Measurements from ENCODE around the gene ZC3H4. TPM values are rescaled to one million over a fixed set of nuclear protein-coding genes. Genes with fewer than 3 reads are reported as not detected.
A peak's percentile ranks its signal among the peaks of the same experiment; 100 is the strongest.
"Not testable (repeated sequence)": the region's sequence is repeated elsewhere in the genome, so short reads cannot be mapped to it uniquely, and the experiment has no call there.

ZC3H4 gene
- total and polyA plus RNA-seq, 2 experiments from 2014 or later: 26.7 to 36.9 TPM

DNA sequence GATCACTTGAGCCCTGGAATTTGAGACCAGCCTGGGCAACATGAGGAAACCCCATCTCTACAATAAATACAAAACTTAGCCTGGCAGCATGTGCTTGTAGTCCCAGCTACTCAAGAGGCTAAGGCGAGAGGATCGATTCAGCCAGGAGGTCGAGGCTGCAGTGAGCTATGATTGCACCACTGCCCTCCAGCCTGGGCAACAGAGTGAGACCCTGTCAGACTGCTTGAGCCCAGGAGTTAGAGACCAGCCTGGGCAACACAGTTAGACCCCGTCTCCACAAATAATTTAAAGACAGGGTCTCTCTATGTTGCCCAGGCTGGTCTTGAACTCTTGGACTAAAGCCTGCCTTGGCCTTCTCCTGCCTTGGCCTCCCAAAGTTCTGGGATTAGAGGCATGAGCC lies 12.5 kb downstream of the ZC3H4 start:
- H3K27me3 Mint-ChIP-seq (ENCODE audit: insufficient read depth, low read depth, poor library complexity); H3K4me3 Mint-ChIP-seq; ATAC-seq; H3K9me3 Mint-ChIP-seq; H3K4me2 ChIP-seq; H3K36me3 ChIP-seq (ENCODE audit: insufficient read depth); H3K27me3 ChIP-seq (ENCODE audit: insufficient read depth); H3K27ac ChIP-seq (ENCODE audit: low read depth); H3K9me2 ChIP-seq (ENCODE audit: insufficient read depth); H2AFZ ChIP-seq; H3K27ac Mint-ChIP-seq; DNase-seq (ENCODE audit: low spot score); H3K4me3 ChIP-seq: not testable (repeated sequence)
- peaks cover 100% of the 10 kb centered on the region for H3K79me2 ChIP-seq (replicated peaks; ENCODE audit: insufficient read depth)
- peaks cover 24% of the 10 kb centered on the region; the same call in 1 of the 2 replicates for H3F3A ChIP-seq (replicated peaks; ENCODE audit: low read depth)
- H3K4me1 Mint-ChIP-seq: peaks cover 49% of the 10 kb centered on the region
- H4K20me1 ChIP-seq (replicated peaks; ENCODE audit: insufficient read depth): peaks cover 14% of the 10 kb centered on the region
- H3K4me1 ChIP-seq (ENCODE audit: insufficient read depth): peaks cover 27% of the 10 kb centered on the region
- H3K36me3 Mint-ChIP-seq (ENCODE audit: low read depth): peaks cover 31% of the 10 kb centered on the region

DNA sequence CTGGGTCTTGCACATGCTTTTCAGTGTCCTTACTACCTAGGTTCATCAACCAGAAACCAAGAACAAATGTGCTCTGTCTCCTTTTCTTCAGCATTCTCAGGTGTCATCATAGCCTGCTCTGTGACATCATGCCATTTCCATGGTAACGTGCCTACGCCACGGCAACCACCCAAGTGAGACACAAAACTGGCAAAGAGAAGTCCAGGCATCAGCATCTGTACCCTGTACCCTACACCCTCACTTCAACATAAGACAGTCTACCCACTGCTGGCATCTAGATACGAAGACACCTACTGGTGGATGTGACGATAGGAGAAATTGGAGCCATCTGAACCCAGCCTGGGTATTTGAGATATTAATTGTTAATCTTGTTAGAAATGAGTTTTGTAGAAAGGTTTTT lies 13.3 kb downstream of the ZC3H4 start:
- H3K27ac Mint-ChIP-seq: peak overlapping the region; percentile 87; the same call in 1 of the 2 replicates
- peaks cover 24% of the 10 kb centered on the region; the same call in 1 of the 2 replicates for H3F3A ChIP-seq (replicated peaks; ENCODE audit: low read depth)
- H2AFZ ChIP-seq: no peak overlapping the region
- no peak overlapping the region for H3K27ac ChIP-seq (ENCODE audit: low read depth)
- DNase-seq (ENCODE audit: low spot score): no peak
- H3K36me3 ChIP-seq (ENCODE audit: insufficient read depth): no peaks in the 10 kb centered on the region
- H4K20me1 ChIP-seq (replicated peaks; ENCODE audit: insufficient read depth): peaks cover 18% of the 10 kb centered on the region
- H3K4me1 ChIP-seq (ENCODE audit: insufficient read depth): peaks cover 35% of the 10 kb centered on the region
- H3K4me2 ChIP-seq: no peak overlapping the region
- H3K27me3 Mint-ChIP-seq (ENCODE audit: insufficient read depth, low read depth, poor library complexity): peaks cover 3% of the 10 kb centered on the region
- H3K4me3 ChIP-seq: no peak overlapping the region
- peaks cover 100% of the 10 kb centered on the region for H3K79me2 ChIP-seq (replicated peaks; ENCODE audit: insufficient read depth)
- no peaks in the 10 kb centered on the region for H3K27me3 ChIP-seq (ENCODE audit: insufficient read depth)
- no peak for ATAC-seq
- H3K9me2 ChIP-seq (ENCODE audit: insufficient read depth): no peaks in the 10 kb centered on the region
- H3K4me3 Mint-ChIP-seq: no peak overlapping the region
- H3K4me1 Mint-ChIP-seq: peaks cover 50% of the 10 kb centered on the region
- no peaks in the 10 kb centered on the region for H3K9me3 Mint-ChIP-seq
- H3K36me3 Mint-ChIP-seq (ENCODE audit: low read depth): peaks cover 25% of the 10 kb centered on the region
- TF ChIP-seq STAT1 (IDR thresholded peaks at IDR 0.05; ENCODE audit: unreplicated experiment) (no peak), JUNB (IDR thresholded peaks at IDR 0.05; ENCODE audit: unreplicated experiment) (no peak), EZH2phosphoT487 (IDR thresholded peaks at IDR 0.05; ENCODE audit: unreplicated experiment) (no peak), ZNF331 (CRISPR knock-in tag; IDR thresholded peaks at IDR 0.05; ENCODE audit: low read depth) (no peak), CREB1 (CRISPR knock-in tag; IDR thresholded peaks at IDR 0.05; ENCODE audit: low read depth) (no peak), ZNF114 (CRISPR knock-in tag; IDR thresholded peaks at IDR 0.05) (no peak), NANOG (IDR thresholded peaks at IDR 0.05; ENCODE audit: borderline replicate concordance) (no peak), EZH2 (IDR thresholded peaks at IDR 0.05; ENCODE audit: low read depth, unreplicated experiment) (no peak)
- TF ChIP-seq, protein P1, sequence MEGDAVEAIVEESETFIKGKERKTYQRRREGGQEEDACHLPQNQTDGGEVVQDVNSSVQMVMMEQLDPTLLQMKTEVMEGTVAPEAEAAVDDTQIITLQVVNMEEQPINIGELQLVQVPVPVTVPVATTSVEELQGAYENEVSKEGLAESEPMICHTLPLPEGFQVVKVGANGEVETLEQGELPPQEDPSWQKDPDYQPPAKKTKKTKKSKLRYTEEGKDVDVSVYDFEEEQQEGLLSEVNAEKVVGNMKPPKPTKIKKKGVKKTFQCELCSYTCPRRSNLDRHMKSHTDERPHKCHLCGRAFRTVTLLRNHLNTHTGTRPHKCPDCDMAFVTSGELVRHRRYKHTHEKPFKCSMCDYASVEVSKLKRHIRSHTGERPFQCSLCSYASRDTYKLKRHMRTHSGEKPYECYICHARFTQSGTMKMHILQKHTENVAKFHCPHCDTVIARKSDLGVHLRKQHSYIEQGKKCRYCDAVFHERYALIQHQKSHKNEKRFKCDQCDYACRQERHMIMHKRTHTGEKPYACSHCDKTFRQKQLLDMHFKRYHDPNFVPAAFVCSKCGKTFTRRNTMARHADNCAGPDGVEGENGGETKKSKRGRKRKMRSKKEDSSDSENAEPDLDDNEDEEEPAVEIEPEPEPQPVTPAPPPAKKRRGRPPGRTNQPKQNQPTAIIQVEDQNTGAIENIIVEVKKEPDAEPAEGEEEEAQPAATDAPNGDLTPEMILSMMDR (conservative IDR thresholded peaks at IDR 0.05; ENCODE audit: low read depth in 2 of 2): no peak; a peak in 1 of 4 replicates
- TF ChIP-seq, protein P2, sequence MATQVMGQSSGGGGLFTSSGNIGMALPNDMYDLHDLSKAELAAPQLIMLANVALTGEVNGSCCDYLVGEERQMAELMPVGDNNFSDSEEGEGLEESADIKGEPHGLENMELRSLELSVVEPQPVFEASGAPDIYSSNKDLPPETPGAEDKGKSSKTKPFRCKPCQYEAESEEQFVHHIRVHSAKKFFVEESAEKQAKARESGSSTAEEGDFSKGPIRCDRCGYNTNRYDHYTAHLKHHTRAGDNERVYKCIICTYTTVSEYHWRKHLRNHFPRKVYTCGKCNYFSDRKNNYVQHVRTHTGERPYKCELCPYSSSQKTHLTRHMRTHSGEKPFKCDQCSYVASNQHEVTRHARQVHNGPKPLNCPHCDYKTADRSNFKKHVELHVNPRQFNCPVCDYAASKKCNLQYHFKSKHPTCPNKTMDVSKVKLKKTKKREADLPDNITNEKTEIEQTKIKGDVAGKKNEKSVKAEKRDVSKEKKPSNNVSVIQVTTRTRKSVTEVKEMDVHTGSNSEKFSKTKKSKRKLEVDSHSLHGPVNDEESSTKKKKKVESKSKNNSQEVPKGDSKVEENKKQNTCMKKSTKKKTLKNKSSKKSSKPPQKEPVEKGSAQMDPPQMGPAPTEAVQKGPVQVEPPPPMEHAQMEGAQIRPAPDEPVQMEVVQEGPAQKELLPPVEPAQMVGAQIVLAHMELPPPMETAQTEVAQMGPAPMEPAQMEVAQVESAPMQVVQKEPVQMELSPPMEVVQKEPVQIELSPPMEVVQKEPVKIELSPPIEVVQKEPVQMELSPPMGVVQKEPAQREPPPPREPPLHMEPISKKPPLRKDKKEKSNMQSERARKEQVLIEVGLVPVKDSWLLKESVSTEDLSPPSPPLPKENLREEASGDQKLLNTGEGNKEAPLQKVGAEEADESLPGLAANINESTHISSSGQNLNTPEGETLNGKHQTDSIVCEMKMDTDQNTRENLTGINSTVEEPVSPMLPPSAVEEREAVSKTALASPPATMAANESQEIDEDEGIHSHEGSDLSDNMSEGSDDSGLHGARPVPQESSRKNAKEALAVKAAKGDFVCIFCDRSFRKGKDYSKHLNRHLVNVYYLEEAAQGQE (IDR thresholded peaks at IDR 0.05; ENCODE audit: unreplicated experiment): no peak
- TF ChIP-seq, protein P3, sequence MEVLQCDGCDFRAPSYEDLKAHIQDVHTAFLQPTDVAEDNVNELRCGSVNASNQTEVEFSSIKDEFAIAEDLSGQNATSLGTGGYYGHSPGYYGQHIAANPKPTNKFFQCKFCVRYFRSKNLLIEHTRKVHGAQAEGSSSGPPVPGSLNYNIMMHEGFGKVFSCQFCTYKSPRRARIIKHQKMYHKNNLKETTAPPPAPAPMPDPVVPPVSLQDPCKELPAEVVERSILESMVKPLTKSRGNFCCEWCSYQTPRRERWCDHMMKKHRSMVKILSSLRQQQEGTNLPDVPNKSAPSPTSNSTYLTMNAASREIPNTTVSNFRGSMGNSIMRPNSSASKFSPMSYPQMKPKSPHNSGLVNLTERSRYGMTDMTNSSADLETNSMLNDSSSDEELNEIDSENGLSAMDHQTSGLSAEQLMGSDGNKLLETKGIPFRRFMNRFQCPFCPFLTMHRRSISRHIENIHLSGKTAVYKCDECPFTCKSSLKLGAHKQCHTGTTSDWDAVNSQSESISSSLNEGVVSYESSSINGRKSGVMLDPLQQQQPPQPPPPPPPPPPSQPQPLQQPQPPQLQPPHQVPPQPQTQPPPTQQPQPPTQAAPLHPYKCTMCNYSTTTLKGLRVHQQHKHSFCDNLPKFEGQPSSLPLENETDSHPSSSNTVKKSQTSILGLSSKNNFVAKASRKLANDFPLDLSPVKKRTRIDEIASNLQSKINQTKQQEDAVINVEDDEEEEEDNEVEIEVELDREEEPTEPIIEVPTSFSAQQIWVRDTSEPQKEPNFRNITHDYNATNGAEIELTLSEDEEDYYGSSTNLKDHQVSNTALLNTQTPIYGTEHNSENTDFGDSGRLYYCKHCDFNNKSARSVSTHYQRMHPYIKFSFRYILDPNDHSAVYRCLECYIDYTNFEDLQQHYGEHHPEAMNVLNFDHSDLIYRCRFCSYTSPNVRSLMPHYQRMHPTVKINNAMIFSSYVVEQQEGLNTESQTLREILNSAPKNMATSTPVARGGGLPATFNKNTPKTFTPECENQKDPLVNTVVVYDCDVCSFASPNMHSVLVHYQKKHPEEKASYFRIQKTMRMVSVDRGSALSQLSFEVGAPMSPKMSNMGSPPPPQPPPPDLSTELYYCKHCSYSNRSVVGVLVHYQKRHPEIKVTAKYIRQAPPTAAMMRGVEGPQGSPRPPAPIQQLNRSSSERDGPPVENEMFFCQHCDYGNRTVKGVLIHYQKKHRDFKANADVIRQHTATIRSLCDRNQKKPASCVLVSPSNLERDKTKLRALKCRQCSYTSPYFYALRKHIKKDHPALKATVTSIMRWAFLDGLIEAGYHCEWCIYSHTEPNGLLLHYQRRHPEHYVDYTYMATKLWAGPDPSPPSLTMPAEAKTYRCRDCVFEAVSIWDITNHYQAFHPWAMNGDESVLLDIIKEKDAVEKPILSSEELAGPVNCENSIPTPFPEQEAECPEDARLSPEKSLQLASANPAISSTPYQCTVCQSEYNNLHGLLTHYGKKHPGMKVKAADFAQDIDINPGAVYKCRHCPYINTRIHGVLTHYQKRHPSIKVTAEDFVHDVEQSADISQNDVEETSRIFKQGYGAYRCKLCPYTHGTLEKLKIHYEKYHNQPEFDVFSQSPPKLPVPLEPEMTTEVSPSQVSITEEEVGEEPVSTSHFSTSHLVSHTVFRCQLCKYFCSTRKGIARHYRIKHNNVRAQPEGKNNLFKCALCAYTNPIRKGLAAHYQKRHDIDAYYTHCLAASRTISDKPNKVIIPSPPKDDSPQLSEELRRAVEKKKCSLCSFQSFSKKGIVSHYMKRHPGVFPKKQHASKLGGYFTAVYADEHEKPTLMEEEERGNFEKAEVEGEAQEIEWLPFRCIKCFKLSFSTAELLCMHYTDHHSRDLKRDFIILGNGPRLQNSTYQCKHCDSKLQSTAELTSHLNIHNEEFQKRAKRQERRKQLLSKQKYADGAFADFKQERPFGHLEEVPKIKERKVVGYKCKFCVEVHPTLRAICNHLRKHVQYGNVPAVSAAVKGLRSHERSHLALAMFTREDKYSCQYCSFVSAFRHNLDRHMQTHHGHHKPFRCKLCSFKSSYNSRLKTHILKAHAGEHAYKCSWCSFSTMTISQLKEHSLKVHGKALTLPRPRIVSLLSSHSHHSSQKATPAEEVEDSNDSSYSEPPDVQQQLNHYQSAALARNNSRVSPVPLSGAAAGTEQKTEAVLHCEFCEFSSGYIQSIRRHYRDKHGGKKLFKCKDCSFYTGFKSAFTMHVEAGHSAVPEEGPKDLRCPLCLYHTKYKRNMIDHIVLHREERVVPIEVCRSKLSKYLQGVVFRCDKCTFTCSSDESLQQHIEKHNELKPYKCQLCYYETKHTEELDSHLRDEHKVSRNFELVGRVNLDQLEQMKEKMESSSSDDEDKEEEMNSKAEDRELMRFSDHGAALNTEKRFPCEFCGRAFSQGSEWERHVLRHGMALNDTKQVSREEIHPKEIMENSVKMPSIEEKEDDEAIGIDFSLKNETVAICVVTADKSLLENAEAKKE (CRISPR knock-in tag; IDR thresholded peaks at IDR 0.05): no peak
